Calu3 (cell line): ENCODE results near the gene AMPH. TPM values are rescaled to one million over a fixed set of nuclear protein-coding genes. Genes with fewer than 3 reads are reported as not detected.

Source experiments
- BruUV-seq: library from RNA; stranded (reverse); fragments of 400-500 nt; replicated peaks from 2 replicates; lab custom pipeline; 2021; lab: Mats Ljungman, UMichigan
- CTCF ChIA-PET: fragments of 300-600 bp; sonication (Branson Sonifier 250); formaldehyde crosslinking; loops from one replicate; lab custom pipeline; 2022; ENCODE audit warnings: antibody characterized with exemption; lab: Charles Lee
- DNase-seq: peaks from one replicate; pipeline ENCODE4 v3.0.0; 2022
- H3K27ac Mint-ChIP-seq: one replicate; pipeline ENCODE4 v1.8.0; 2022; ENCODE audit warnings: mixed read lengths; ENCODE audit not compliant: unreplicated experiment
- H3K27me3 Mint-ChIP-seq: one replicate; pipeline ENCODE4 v1.8.0; 2022; ENCODE audit warnings: mixed read lengths; ENCODE audit not compliant: unreplicated experiment
- H3K36me3 Mint-ChIP-seq: one replicate; pipeline ENCODE4 v1.8.0; 2022; ENCODE audit warnings: mild to moderate bottlenecking, moderate library complexity, mixed read lengths; ENCODE audit not compliant: insufficient read depth, unreplicated experiment
- H3K4me1 Mint-ChIP-seq: one replicate; pipeline ENCODE4 v1.8.0; 2022; ENCODE audit warnings: mild to moderate bottlenecking, low read depth, mixed read lengths; ENCODE audit not compliant: unreplicated experiment
- H3K4me3 Mint-ChIP-seq: one replicate; pipeline ENCODE4 v1.8.0; 2022; ENCODE audit warnings: mild to moderate bottlenecking, low read depth, moderate library complexity, mixed read lengths; ENCODE audit not compliant: unreplicated experiment
- H3K9me3 Mint-ChIP-seq: one replicate; pipeline ENCODE4 v1.8.0; 2022; ENCODE audit warnings: low read depth, mixed read lengths; ENCODE audit not compliant: unreplicated experiment
- intact Hi-C: fragments of 100-400 bp; cut with micrococcal nuclease; formaldehyde crosslinking; loops from one replicate; pipeline ENCODE4 v1.10.0; 2022; ENCODE audit not compliant: unreplicated experiment
- total RNA-seq: library from RNA; stranded (reverse); gene quantifications from 2 replicates; pipeline ENCODE4 v1.2.3, GENCODE V29; 2022
- TF ChIP-seq, protein P1 (sequence below): fragments of 200-600 bp; IDR thresholded peaks from one replicate; pipeline ENCODE4 v1.8.0; 2022; ENCODE audit warnings: antibody characterized with exemption; ENCODE audit not compliant: unreplicated experiment

AMPH gene
- total RNA-seq, 1 experiment from 2014 or later = not detected

DNA sequence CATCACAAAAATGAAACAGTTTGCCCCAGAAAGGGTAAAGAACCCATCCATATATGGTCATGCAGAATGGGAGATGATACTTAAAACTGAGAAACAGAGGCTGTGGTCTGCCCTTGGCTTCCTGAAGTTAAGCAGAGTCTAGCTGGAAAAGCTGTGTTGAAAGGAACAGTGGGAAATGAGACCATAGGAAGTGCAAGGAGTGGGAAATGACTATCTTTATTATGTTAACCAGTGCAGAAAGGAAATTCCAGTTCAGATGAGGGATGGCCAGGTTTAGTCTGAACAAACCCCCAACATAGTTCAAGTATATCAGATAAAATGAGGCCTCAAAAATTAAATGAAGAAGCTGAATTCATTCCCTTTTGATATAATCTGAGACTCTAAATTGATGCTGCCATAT, 245.5 kb downstream of the AMPH start:
- Mint-ChIP-seq H3K27me3 (peaks cover 61% of the 10 kb centered on the region), H3K36me3 (no peaks in the 10 kb centered on the region), H3K4me3 (no peak overlapping the region), H3K27ac (no peak overlapping the region), H3K4me1 (no peaks in the 10 kb centered on the region), H3K9me3 (no peaks in the 10 kb centered on the region)
- TF ChIP-seq, protein P1, sequence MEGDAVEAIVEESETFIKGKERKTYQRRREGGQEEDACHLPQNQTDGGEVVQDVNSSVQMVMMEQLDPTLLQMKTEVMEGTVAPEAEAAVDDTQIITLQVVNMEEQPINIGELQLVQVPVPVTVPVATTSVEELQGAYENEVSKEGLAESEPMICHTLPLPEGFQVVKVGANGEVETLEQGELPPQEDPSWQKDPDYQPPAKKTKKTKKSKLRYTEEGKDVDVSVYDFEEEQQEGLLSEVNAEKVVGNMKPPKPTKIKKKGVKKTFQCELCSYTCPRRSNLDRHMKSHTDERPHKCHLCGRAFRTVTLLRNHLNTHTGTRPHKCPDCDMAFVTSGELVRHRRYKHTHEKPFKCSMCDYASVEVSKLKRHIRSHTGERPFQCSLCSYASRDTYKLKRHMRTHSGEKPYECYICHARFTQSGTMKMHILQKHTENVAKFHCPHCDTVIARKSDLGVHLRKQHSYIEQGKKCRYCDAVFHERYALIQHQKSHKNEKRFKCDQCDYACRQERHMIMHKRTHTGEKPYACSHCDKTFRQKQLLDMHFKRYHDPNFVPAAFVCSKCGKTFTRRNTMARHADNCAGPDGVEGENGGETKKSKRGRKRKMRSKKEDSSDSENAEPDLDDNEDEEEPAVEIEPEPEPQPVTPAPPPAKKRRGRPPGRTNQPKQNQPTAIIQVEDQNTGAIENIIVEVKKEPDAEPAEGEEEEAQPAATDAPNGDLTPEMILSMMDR = no peak
- CTCF ChIA-PET = interaction anchor here (1.1 to 1.3 kb wide), 2 partner anchors 17 to 18 kb away, joined by 3 to 4 read pairs; no protein-coding TSS in a partner anchor
- no TSS peak for BruUV-seq
- intact Hi-C loops = no loop called here
- DNase-seq = no peak

DNA sequence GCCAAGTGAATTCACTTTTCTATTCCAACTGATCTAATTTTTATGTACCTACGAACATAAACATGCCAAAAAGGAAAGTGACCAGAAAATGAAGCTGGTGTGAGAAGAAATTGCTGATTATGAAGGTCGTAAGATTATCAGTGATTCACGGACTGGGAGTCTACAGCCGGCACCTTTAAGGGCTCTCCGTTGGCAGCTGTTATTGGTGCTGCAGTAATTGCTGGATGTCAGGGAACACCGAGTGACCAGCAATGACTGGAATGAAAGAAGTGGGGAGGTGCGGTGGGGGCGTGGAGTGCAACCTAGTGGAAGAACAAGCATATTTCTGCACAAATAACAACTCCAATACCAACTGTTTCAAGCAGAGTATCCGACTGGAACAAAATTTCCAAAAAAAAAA, 247.9 kb downstream of the AMPH start:
- Mint-ChIP-seq H3K9me3 (no peaks in the 10 kb centered on the region), H3K4me3 (no peak overlapping the region), H3K4me1 (no peaks in the 10 kb centered on the region), H3K27ac (no peak overlapping the region), H3K27me3 (peaks cover 68% of the 10 kb centered on the region), H3K36me3 (no peaks in the 10 kb centered on the region)
- CTCF ChIA-PET = interaction anchor here (1.3 to 1.7 kb wide), 2 partner anchors 9 to 13 kb away, joined by 4 read pairs; no protein-coding TSS in a partner anchor
- no peak for DNase-seq
- intact Hi-C loops = no loop called here
- TF ChIP-seq, protein P1 = no peak
- no TSS peak for BruUV-seq

DNA sequence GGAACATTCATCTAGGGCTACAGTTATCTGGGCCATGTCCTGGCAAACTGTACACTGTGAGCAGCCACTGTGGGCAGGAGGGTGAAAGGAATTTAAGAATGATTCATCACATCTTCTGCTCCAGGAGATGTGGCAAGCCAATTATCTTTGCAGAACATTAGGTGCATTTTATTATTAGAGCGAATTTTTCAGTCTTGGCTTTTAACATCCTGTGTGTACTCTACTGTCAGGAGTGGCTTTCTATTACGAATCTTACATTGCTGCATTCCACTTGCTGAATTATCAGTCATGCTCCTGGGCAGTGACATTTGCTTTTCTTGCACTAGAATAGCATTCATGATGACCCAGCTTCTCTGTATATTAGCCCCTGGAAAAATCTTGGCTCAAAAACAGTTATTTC, 248.5 kb downstream of the AMPH start:
- H3K27me3 Mint-ChIP-seq = peaks cover 71% of the 10 kb centered on the region
- CTCF ChIA-PET = interaction anchor here (0.7 to 1.7 kb wide), 2 partner anchors 8 to 9 kb away, joined by 3 to 4 read pairs; no protein-coding TSS in a partner anchor
- TF ChIP-seq, protein P1 = no peak
- DNase-seq = no peak
- no peaks in the 10 kb centered on the region for H3K9me3 Mint-ChIP-seq
- no TSS peak for BruUV-seq
- H3K27ac Mint-ChIP-seq = no peak overlapping the region
- H3K4me3 Mint-ChIP-seq = no peak overlapping the region
- intact Hi-C loops = no loop called here
- no peaks in the 10 kb centered on the region for H3K4me1 Mint-ChIP-seq
- no peaks in the 10 kb centered on the region for H3K36me3 Mint-ChIP-seq

DNA sequence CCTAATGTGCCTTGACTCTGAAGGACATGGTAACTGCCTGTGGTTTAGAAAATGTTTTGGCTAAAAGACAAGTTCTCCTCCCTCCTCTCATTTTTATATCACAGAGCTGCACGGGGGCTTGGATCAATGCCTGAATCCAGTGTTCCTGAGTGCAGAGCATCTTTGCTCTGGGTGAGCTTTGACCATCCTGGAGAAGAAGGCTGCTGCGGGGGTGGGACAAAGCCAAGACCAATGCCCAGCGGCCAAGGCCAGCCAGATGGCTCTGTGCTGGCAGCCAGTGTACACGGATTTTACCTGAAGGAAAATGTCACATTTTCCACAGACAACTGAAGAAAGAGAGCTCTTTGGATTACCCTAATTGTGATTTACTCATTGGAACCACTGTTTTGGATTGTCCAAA, 255.7 kb downstream of the AMPH start:
- BruUV-seq = no TSS peak
- no peak for DNase-seq
- no peaks in the 10 kb centered on the region for H3K36me3 Mint-ChIP-seq
- H3K4me3 Mint-ChIP-seq = no peak overlapping the region
- intact Hi-C loops = no loop called here
- H3K9me3 Mint-ChIP-seq = no peaks in the 10 kb centered on the region
- CTCF ChIA-PET = interaction anchor here (0.7 kb wide), 1 partner anchor 16 kb away, joined by 3 read pairs; no protein-coding TSS in a partner anchor
- H3K4me1 Mint-ChIP-seq = no peaks in the 10 kb centered on the region
- TF ChIP-seq, protein P1 = no peak
- peaks cover 36% of the 10 kb centered on the region for H3K27me3 Mint-ChIP-seq
- H3K27ac Mint-ChIP-seq = no peak overlapping the region
